Left lung (tissue), 10 donors: Measurements from ENCODE around the gene PTGDS. TPM values are rescaled to one million over a fixed set of nuclear protein-coding genes. Genes with fewer than 3 reads are reported as not detected.

Experiments used
- ATAC-seq: fragments of 200-7000 bp; cut with Tn5 transposase; one replicate; pipeline ENCODE4 v1.9.1; 2020; ENCODE audit warnings: moderate library complexity
- DNase-seq, 4 donors: peaks; one replicate each; pipeline ENCODE4 v3.0.0-alpha.2; 2013 to 2020
- H3K27ac ChIP-seq, 2 donors: fragments of 200-600 bp; sonication (generic) in 1 of 2; one replicate each; pipeline versions ENCODE4 v1.5.0 to v1.8.0; 2020 to 2021
- H3K27me3 ChIP-seq, 2 donors: fragments of 200-600 bp; sonication (generic) in 1 of 2; one replicate each; pipeline versions ENCODE4 v1.5.0 to v1.8.0; 2020 to 2021
- H3K36me3 ChIP-seq, 2 donors: fragments of 200-600 bp; sonication (generic) in 1 of 2; one replicate each; pipeline versions ENCODE4 v1.5.0 to v1.8.0; 2020 to 2021
- H3K4me1 ChIP-seq, 2 donors: fragments of 200-600 bp; one replicate each; pipeline ENCODE4 v1.8.0; 2021
- H3K4me3 ChIP-seq, 2 donors: fragments of 200-600 bp; sonication (generic) in 1 of 2; one replicate each; pipeline versions ENCODE4 v1.5.0 to v1.8.0; 2020 to 2021; ENCODE audit warnings: mild to moderate bottlenecking in 1 of 2
- H3K9me3 ChIP-seq, 2 donors: fragments of 200-600 bp; sonication (generic) in 1 of 2; one replicate each; pipeline versions ENCODE4 v1.5.0 to v1.8.0; 2020 to 2021
- intact Hi-C, 2 donors: fragments of 100-400 bp; cut with DNase I; formaldehyde crosslinking; loops; one replicate each; pipeline versions ENCODE4 v1.11.2 to v1.14.2; 2022
- polyA plus RNA-seq, 6 donors: library from polyadenylated mRNA; unstranded; fragments of 120-200 nt; gene quantifications; one replicate each; pipeline ENCODE4 v1.2.1, GENCODE V29; 2013; ENCODE audit not compliant: insufficient read length in 6 of 6
- total RNA-seq, 2 donors: library from RNA; stranded (reverse); fragmentation: NEBNext Ultra II Directional; extraction: Animal tissue kit (Norgen Biotek cat#: 25700); gene quantifications; one replicate each; pipeline ENCODE4 v1.2.1, GENCODE V29; 2021
- TF ChIP-seq, protein P1 (sequence below), 2 donors: fragments of 200-600 bp; sonication (generic) in 1 of 2; IDR thresholded peaks; one replicate each; pipeline versions ENCODE4 v1.5.0 to v1.8.0; 2021; ENCODE audit warnings: antibody characterized with exemption in 2 of 2
- donor health status: DM: no; HTN: yes; CAD: no.
- donor health status: DM: no; HTN: no; CAD: no.

Gene PTGDS
- total and polyA plus RNA-seq, 8 donors: 23.7 to 137 (median 37.7) TPM

DNA sequence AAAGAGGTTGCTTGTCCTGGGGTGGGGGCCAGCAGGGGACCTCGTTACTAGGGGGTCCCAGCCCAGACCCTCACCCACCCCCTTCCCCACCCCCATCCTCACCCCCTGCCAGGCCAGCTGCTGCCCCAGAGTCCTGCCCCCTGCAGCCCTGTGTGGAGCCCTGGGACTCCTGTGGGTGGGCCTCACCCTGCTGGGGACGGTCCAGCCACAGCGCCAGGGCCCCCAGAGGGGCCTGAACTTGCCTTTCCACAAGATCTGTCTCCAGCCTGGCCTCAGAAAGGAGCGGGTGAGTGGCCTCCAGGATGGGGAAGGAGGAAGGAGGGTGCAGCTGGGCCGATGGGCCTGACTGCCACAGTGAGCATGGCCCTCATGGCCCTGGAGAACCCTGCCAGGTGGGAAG lies 7.5 kb upstream of the PTGDS start:
- H3K27ac ChIP-seq: no peak overlapping the region
- H3K9me3 ChIP-seq: no peaks in the 10 kb centered on the region
- DNase-seq (no peak), ATAC-seq (no peak)
- intact Hi-C loops: no loop called here
- H3K27me3 ChIP-seq: peaks cover 0 to 8% of the 10 kb centered on the region in 2 donors
- no peaks in the 10 kb centered on the region for H3K36me3 ChIP-seq
- peaks cover 0 to 18% of the 10 kb centered on the region in 2 donors for H3K4me1 ChIP-seq
- H3K4me3 ChIP-seq: no peak overlapping the region
- TF ChIP-seq, protein P1, sequence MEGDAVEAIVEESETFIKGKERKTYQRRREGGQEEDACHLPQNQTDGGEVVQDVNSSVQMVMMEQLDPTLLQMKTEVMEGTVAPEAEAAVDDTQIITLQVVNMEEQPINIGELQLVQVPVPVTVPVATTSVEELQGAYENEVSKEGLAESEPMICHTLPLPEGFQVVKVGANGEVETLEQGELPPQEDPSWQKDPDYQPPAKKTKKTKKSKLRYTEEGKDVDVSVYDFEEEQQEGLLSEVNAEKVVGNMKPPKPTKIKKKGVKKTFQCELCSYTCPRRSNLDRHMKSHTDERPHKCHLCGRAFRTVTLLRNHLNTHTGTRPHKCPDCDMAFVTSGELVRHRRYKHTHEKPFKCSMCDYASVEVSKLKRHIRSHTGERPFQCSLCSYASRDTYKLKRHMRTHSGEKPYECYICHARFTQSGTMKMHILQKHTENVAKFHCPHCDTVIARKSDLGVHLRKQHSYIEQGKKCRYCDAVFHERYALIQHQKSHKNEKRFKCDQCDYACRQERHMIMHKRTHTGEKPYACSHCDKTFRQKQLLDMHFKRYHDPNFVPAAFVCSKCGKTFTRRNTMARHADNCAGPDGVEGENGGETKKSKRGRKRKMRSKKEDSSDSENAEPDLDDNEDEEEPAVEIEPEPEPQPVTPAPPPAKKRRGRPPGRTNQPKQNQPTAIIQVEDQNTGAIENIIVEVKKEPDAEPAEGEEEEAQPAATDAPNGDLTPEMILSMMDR (IDR thresholded peaks at IDR 0.05): no peak

DNA sequence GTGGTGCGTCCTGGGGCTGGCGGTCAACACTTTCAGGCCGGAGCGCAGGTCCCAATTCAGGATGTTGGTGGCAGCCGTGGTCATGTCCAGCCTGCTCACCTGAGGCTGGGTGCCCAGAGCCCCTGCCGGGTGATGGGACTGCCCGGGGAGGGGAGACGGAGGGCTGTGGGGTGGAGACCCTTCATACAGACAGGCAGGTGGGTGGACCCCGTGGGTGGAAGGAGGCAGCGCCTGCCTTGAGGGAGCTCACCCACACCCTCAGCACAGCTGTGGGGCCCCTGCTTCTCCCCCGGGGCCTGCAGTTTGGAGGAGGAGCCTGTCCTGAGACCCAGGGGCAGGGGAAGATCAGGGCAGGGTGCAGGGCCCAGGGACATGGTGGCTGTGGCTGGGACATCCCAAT lies 6.9 kb upstream of the PTGDS start:
- Histone ChIP-seq H3K4me1 (peaks cover under 1 to 24% of the 10 kb centered on the region in 2 donors), H3K9me3 (no peaks in the 10 kb centered on the region), H3K27me3 (peaks cover 0 to 8% of the 10 kb centered on the region in 2 donors), H3K36me3 (no peaks in the 10 kb centered on the region), H3K4me3 (no peak overlapping the region), H3K27ac (no peak overlapping the region)
- DNase-seq (no peak), ATAC-seq (no peak)
- intact Hi-C loops: no loop called here
- TF ChIP-seq, protein P1 (IDR thresholded peaks at IDR 0.05): no peak

DNA sequence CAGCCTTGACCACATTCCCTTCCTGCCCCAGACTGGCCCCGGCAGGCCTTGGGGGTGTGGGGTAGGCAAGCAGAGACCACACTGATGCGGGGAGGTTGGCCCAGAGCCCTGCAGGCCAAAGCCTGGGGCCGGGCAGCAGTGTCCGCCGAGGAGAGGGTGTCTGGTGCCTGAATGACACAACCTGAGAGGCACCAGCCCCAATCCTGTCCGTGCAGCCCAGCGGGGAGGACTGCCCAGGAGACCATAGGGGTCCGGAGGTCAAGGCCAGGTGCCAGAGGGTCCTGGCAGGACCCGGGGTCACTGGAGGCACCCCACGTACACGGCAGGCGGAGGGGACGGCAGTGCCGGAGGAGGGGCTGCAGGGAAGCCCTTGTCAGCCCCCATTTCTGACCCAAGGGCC lies 5.6 kb upstream of the PTGDS start:
- Histone ChIP-seq H3K4me3 (no peak overlapping the region), H3K36me3 (no peaks in the 10 kb centered on the region), H3K9me3 (no peaks in the 10 kb centered on the region), H3K4me1 (peaks cover 8 to 30% of the 10 kb centered on the region in 2 donors), H3K27me3 (peaks cover 0 to 12% of the 10 kb centered on the region in 2 donors), H3K27ac (no peak overlapping the region)
- DNase-seq (no peak), ATAC-seq (no peak)
- intact Hi-C loops: no loop called here
- TF ChIP-seq, protein P1 (IDR thresholded peaks at IDR 0.05): no peak

DNA sequence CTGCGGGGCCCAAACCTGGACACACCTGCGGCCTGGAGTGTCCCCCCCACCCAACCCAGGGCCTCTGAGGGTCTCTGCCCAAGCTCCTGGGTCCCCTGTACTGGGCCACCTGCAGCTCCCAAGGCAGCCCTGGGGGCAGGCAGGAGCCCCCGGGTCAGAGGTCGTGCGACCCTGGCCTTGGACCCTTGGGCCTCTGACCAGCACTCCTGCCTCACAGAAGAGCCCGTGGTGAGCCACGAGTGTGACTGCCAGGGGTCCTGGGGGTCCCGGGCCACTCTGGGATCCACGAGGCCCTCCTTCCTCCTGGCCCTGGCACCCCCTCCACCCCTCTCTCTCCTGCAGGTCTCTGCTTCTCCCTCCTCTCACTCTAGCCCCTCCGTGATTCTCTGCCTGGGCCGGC lies 5.0 kb upstream of the PTGDS start:
- intact Hi-C loops: no loop called here
- H3K4me3 ChIP-seq: no peak overlapping the region
- no peaks in the 10 kb centered on the region for H3K9me3 ChIP-seq
- no peak for DNase-seq
- no peak overlapping the region for H3K27ac ChIP-seq
- TF ChIP-seq, protein P1 (IDR thresholded peaks at IDR 0.05): no peak
- ATAC-seq: no peak
- H3K4me1 ChIP-seq: peaks cover 13 to 36% of the 10 kb centered on the region in 2 donors
- H3K27me3 ChIP-seq: peaks cover 0 to 18% of the 10 kb centered on the region in 2 donors
- H3K36me3 ChIP-seq: no peaks in the 10 kb centered on the region

DNA sequence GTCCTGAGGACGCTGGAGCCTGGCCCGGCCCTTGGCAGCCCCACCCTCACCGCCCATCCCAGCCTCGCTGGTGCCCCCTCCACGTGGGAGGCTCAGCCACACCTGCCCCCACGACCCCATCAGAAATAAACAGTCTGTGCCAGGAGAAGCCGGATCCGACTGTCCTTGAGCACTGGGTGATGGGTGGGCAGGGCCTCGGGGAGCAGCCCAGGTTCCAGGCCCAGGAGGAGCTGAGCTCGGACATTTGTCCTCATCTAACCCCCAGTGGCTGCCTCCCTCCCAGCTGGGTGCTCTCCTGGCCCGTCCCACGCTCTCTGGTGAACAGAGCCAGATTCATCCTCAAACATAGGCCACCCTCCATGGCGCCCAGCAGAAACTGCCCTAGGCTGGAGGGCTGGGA lies 4.6 kb upstream of the PTGDS start:
- DNase-seq: no peak
- no peak overlapping the region for H3K27ac ChIP-seq
- no peaks in the 10 kb centered on the region for H3K36me3 ChIP-seq
- no peak for ATAC-seq
- peaks cover 0 to 22% of the 10 kb centered on the region in 2 donors for H3K27me3 ChIP-seq
- no peaks in the 10 kb centered on the region for H3K9me3 ChIP-seq
- intact Hi-C loops: no loop called here
- no peak overlapping the region for H3K4me3 ChIP-seq
- peaks cover 17 to 40% of the 10 kb centered on the region in 2 donors for H3K4me1 ChIP-seq
- TF ChIP-seq, protein P1 (IDR thresholded peaks at IDR 0.05): no peak
